ENCODE results near the gene POU3F2.

- no peak for TF ChIP-seq CTCF (conservative IDR thresholded peaks at IDR 0.05 in 1 of 2, IDR thresholded peaks at IDR 0.05 in 1 of 2; ENCODE audit: low read depth in 1 of 2, low read length in 2 of 2)
- TF ChIP-seq EZH2 (IDR thresholded peaks at IDR 0.05; ENCODE audit: low read length, missing control alignments) = no peak
These were observed 46.4 kb upstream of the POU3F2 start for GRCh38 chr6:98787961-98788360.

Measured in fibroblast of lung (primary cell).